Activated gamma-delta T cell treated with Interleukin-2 at 50 U/mL for 16 hours (primary cell): ENCODE results near the gene EVI5L.

ENCODE experiments used
- DNase-seq: peaks from one replicate; pipeline ENCODE4 v3.0.0-alpha.2; 2020

Gene EVI5L

GRCh38 chr19:7903244-7904073, 73.4 kb downstream of the EVI5L start, which contains the start of gene MAP2K7:
Gene MAP2K7, plus strand, starts transcription at chr19:7903877. Its CDS starts 68 bp downstream, at chr19:7903945.
- DNase-seq: peak; percentile 100

DNA sequence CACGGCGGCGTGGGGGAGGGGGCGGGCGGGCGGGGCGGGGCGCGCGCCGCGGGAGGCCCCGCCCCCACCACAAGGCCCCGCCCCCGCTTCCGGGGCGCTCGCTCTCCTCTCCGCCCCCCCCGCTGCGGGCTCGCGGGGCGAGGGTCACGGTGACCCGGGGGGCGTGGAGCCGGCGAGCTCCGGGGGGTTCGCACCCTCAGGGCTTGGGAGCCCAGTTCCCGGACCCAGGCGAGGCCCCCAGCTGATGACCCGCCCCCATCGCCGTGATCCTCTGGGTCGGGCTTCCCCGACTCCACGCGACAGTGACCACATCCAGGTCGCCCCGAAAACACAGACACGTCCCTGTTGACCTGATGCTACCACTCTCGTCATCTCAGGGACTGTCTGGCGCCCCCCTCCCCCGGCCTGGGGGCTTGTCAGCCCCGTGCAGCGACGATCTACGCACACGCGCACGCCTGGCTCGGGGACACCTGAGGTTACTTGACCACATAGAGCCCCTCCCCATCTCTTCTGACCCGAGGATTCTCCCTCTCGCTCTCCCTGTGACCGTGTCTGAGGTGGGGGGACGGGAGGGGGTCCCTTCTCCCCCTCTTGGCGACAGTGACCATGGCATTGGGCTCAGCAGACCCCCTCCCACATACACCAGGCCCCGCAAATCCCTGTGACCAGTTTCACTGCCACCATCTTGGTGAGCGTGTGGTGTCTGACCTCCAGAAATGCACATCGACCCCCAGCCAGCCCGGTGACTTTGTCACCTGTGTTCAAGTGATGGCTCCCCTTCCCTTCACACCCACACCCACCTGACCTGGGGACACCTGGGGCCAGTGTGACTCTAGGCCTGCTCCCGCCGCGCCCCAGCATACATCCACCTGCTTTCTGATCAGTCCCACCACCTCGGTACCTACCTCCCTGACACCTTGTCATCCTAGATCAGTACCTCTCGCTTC, 74.3 kb downstream of the EVI5L start:
- DNase-seq: peak; percentile 69

DNA sequence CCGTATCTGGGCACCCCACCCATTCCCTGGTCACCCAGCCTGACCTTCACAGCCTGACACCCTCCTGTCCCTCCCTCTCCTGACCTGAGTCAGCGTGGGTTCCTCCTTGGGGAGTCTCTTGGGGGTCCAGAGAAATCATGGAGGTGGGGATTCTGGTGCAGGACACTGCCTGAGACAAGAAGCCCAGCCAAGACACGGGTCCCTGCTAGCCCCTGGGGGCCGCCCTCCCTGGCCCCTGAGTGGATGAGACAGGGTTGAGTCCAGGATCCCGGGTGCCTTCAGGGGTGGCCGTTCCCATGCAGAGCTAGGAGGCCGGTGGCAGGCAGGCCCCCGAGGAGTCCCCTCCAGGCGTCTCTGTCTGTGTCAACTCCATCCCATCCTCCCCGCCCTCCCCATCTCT, 75.2 kb downstream of the EVI5L start:
- no peak for DNase-seq

GRCh38 chr19:7905859-7906258, 75.8 kb downstream of the EVI5L start:
- no peak for DNase-seq

DNA sequence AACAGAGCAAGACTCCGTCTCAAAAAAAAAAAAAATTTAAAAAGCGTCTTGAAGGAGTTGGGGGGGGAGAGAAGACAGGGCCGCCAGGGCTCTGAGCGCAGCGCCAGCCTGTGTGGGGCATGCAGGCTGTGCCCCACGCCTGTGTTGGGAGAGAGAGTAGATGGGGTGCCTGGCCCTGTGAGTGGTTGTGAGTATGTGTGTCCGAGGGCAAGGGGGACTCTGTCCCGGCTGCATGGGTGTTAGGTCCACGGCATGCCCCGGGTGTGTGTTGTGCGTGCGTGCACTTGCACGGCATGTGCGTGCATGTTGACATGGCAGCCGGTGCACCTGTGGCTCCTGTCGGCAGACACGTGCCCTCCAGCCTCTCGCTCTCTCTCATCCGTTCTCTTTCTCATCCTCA, 77.1 kb downstream of the EVI5L start:
- DNase-seq: no peak

- DNase-seq: no peak
Observed at GRCh38 chr19:7907544-7907943, 77.5 kb downstream of the EVI5L start.

DNA sequence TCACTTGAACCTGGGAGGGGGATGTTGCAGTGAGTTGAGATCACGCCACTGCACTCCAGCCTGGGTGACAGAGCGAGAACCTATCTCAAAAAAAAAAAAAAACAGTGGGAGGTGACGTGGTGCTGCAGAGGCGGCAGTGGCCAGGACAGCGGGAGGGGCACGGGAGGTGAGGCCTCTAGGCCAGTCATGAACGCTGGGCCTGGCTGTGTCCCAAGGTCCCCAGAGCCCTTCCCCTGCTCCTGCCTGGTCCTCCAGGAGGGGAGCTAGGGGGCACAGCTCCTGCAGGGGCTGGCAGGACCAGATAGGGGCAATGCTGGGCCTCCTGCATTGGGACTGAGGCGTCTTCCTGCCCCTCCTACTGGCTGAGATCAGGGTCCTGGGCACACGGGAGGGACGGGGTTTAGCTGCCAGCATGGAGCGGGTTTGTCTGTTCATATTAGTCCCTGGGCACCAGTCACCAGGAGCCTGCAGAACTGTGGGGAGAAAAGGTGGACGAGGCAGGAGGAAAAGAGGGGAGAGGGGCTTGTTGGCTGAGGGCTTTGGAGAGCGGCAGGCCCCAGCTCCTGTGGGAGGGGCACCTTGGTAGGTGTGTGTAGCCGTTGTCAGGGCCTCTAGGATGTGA, 78.2 kb downstream of the EVI5L start:
- no peak for DNase-seq

DNA sequence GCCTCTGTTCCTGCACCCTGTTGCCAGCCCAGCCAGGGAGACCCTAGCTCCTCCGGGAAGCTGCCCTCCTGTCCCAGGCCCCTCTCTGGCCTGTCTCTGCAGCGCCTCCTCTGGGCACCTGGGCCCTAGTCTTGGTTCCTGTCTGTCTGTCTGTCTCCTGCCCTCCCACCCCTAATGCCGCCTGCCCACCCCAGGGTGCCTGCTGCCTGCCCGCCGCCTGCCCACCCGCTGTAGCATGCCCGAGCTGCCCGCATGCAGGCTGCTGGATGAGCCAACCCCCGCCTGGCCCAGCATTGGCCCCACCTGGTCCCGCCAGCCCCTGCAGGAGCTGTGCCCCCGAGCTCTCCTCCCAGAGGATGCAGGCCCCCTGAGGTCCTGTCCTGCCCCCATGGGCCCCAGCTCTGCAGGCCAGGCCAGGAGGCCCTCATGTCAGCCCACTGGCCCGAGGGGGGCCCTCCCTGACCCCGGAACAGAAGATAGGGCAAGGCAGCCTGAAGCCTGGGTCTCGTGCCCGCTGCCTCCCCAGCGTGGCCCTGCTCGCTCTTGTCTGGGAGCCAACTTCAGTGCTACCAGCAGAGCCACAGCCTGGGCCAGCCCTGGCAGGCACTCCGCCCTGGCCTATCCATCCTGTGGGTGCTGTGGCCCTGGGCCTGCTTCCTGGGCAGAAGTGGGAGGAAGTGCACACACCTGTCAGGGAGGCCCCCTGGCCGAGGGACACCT, 78.9 kb downstream of the EVI5L start:
- DNase-seq: no peak

- DNase-seq: no peak
Observed at GRCh38 chr19:7909471-7910067, 79.6 kb downstream of the EVI5L start.

- DNase-seq: no peak
Observed at GRCh38 chr19:7910321-7911161, 80.5 kb downstream of the EVI5L start.

DNA sequence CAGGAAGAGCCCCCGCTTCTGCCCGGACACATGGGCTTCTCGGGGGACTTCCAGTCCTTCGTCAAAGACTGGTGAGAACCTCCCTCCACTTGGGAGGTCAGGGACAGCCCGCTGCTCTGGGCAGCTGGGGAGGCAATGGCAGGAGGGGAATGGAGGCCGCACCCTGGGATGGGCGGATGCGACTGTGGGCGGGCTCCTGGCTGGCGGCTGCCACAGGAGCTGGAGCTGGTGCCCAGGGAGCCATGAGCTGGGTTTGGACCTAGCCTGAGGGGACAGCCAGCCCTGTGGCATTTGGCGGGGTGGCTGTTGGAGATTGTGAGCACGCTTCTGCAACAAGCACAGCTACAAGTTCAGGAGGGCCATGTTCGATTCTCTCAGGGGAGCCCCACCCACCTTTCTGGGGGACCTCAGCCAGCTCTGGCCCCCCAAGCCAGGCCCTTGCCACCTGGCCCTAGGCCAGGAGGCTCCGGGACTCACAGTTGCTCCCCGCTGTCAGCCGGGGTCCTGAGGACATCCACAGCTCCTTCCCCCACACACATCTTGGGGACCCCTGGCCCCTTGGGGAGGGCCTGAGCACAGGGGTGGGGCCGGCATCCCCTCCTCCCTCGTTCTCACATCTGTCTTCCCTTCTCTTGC, 81.6 kb downstream of the EVI5L start:
- DNase-seq: no peak

DNA sequence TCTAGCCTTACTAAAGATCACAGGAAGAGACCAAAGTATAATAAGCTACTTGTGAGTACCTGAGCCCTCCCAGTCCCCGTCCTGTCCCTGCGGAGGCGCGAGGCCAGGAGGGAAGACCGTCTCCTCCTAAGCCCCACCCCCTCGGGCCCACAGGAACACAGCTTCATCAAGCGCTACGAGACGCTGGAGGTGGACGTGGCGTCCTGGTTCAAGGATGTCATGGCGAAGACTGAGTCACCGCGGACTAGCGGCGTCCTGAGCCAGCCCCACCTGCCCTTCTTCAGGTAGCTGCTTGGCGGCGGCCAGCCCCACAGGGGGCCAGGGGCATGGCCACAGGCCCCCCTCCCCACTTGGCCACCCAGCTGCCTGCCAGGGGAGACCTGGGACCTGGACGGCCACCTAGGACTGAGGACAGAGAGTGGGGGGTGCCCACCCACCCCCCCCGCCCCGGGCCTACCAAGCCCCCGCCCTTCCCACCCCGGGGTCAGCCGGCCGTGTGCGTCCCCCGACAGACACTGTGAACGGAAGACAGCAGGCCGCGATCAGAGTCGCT, 82.2 kb downstream of the EVI5L start:
- no peak for DNase-seq

DNA sequence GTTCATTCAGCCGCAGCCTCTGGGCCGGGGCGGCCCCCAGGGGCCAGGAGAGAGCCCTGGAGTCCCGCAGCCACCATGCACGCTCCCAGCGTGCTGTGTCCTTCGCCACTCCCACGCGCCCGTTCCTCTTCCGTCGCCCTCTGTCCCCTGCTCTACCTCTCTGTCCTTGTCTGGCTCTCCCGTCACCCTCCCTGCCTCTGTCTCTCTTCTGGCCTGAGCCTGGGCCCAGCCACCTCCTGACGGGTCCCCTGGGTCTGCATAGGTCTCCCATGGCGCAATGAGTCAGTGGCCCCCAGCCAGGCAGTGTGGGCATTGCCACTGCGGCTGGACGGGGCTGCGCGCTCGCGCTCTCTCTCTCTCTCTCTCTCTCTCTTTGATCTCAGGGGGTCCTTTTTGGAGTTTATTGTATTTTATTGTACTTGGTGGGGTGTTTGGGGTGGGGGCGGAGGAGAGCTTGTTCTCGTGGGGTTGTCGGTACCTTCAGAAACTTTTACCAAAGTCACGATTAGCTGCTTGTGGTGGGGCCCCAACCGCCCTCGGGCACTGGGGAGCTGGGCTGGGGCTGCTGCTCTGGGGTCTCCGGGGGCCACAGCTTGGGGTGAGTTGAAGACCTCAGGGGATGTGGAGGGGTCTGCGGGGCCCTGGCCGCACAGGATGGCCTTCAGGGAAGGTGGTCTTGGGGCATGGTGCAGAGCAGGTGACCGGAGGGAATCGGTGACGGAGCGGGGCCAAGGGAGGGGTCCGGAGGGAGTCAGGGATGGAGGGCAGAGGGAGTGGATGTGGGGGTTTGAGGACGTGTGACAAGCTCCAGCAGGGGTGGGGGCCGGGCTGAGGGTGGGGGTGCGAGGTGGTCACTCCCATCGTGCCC, 82.9 kb downstream of the EVI5L start:
- no peak for DNase-seq

GRCh38 chr19:7913652-7914051, 83.6 kb downstream of the EVI5L start:
- DNase-seq: no peak

DNA sequence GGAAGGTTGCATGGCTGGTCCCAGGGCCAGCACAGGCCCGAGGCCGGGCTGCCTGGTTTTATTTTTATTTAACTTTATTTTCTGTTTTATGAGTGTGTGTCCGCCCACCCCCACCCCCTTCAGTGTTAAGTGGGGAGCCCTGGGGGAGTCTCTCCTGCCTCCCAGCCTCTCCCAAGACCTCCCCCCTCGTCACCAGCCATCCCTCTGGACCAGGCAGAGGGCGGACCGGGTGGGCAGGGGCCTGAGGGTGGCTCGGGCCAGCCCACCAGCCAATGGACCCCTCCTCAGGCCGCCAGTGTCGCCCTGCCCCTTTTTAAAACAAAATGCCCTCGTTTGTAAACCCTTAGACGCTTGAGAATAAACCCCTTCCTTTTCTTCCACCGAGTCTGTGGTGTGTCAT, 84.1 kb downstream of the EVI5L start:
- no peak for DNase-seq
